GM13976 (cell line): ENCODE data around the gene NSUN6.
A peak's percentile ranks its signal among the peaks of the same experiment; 100 is the strongest.

Source experiments
- DNase-seq: peaks from one replicate; pipeline ENCODE4 v3.0.0; 2012; ENCODE audit warnings: low spot score
- CTCF ChIP-seq: IDR thresholded peaks from 2 replicates; pipeline ENCODE4 v1.5.1; 2012; ENCODE audit warnings: borderline replicate concordance, mild to moderate bottlenecking; ENCODE audit not compliant: insufficient read depth; ENCODE audit errors: extremely low read depth, missing control alignments, control extremely low read depth
- in situ Hi-C: fragments of 300-500 bp; cut with MboI; formaldehyde crosslinking; loops from one replicate; pipeline ENCODE4 v1.12.0; 2022; ENCODE audit warnings: low sequenced_read_pairs, mixed read lengths, inconsistent platforms; ENCODE audit not compliant: unreplicated experiment

Gene NSUN6

GRCh38 chr10:18505456-18506118 lies 145.8 kb downstream of the NSUN6 start:
- in situ Hi-C loops: no loop called here
- no peak for TF ChIP-seq CTCF

GRCh38 chr10:18504161-18504560 lies 147.2 kb downstream of the NSUN6 start:
- DNase-seq: no peak
- in situ Hi-C loops: no loop called here
- TF ChIP-seq CTCF: no peak

More at GRCh38 chr10:18505456-18506118, 145.8 kb downstream of the NSUN6 start:
- DNase-seq: no peak

- DNase-seq: no peak
- in situ Hi-C loops: no loop called here
- TF ChIP-seq CTCF: no peak
Observed at GRCh38 chr10:18501629-18502028, 149.8 kb downstream of the NSUN6 start.

- no peak for TF ChIP-seq CTCF
- peak; percentile 27 for DNase-seq
Observed at GRCh38 chr10:18501198-18501597, 150.2 kb downstream of the NSUN6 start.

GRCh38 chr10:18500576-18500975 lies 150.8 kb downstream of the NSUN6 start:
- in situ Hi-C loops: no loop called here
- no peak for DNase-seq
- no peak for TF ChIP-seq CTCF

More at GRCh38 chr10:18501198-18501597, 150.2 kb downstream of the NSUN6 start:
- in situ Hi-C loops: no loop called here

- in situ Hi-C loops: no loop called here
- no peak for TF ChIP-seq CTCF
- DNase-seq: no peak
Observed at GRCh38 chr10:18498998-18499397, 152.4 kb downstream of the NSUN6 start.
